Non-pigmented ciliary epithelial cell (primary cell): ENCODE results near the gene NEURL1B.
A peak's percentile ranks its signal among the peaks of the same experiment; 100 is the strongest.
"Not testable (repeated sequence)": the region's sequence is repeated elsewhere in the genome, so short reads cannot be mapped to it uniquely, and the experiment has no call there.

Source experiments
- DNase-seq: peaks from one replicate; pipeline ENCODE4 v3.0.0-alpha.2; 2010; ENCODE audit warnings: low read depth

NEURL1B gene

DNA sequence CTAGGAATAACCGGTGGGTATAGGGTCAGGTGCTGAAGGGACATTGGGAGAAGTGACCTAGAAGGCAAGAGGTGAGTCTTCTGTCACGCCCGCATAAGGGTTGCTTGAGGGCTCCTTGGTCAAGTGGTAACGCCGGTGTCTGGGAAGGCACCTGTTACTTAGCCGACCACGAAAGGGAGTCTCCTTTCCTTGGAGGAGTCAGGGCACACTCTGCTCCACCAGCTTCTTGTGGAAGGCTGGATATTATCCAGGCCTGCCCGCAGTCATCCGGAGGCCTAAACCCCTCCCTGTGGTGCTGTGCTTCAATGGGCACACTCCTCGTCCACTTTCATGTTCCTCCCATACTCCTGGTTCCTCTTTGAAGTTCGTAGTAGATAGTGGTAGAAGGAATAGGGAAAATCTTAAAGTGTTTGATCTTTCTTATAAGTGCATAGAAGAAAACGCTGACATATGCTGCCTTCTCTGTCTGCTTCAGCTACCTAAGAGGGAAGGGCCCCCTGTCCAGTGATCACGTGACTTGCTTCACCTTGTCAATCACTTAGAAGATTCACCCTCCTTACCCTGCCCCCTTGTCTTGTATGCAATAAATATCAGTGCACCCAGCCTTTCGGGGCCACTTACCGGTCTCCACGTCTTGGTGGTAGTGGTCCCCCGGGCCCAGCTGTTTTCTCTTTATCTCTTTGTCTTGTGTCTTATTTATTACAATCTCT, 16.6 kb downstream of the NEURL1B start:
- not testable (repeated sequence) for DNase-seq

- no peak for DNase-seq
Measured at GRCh38 chr5:172658391-172658790, 17.3 kb downstream of the NEURL1B start.

- no peak for DNase-seq
Measured at GRCh38 chr5:172658961-172659501, 18.0 kb downstream of the NEURL1B start.

GRCh38 chr5:172659570-172659908, 18.5 kb downstream of the NEURL1B start:
- no peak for DNase-seq

- peak; percentile 55 for DNase-seq
Measured at GRCh38 chr5:172659909-172660628, 19.0 kb downstream of the NEURL1B start.

DNA sequence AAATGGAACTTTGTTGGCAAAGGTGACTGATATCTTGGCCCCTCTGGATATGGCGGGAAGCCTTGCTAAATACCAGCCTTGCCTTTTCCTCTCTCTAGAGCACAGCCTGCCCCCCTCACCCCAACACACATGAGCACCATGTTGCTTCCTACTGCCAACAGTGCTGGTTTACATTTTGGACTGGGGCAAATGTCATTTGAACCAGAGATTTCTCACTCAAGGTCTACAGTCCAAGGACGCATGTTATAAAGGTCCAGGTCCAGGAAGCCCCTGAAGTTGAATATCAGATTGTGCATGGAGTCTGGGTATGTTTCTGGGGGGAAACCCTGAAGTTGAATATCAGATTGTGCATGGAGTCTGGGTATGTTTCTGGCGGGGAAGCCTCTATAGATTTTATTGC, 19.9 kb downstream of the NEURL1B start:
- DNase-seq, result no peak

DNA sequence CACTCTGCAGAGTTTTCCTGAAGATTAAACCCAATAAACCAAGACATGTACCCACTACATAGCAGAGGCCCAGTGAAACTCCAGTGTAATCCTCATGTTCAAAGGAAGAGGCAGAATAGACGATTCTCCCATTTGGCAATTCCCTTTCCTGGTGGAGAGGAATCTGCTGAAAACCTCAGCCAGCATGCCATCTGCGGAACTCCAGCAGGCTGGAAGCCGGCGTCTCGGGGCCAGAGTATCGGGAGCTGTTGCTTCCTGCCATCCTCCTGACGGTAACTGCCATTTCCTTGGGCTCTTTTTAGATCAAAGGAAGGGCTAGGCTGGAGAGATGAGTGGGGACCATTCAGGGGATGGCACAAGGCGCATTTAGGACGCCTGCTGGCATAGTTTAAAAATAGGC, 20.5 kb downstream of the NEURL1B start:
- no peak for DNase-seq

DNA sequence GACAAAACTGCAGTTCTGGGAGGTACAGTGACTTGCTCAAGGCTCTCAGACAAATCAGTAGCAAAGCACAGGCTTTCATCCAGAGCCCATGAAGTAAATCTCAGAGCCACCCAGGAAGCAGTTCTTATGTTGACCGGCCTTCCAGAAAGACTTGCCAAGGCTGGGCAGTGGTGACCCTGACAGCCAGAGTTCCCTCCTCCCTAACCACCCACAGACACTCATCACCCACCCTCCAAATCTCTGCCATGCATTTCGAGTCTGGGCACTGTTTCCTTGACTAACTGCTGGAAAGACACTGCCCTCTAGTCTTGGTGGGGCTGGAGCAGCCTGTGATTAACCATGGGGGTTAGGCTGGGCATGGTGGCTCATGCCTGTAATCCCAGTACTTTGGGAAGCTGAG, 21.5 kb downstream of the NEURL1B start:
- DNase-seq, result no peak

GRCh38 chr5:172664018-172664417, 23.0 kb downstream of the NEURL1B start:
- no peak for DNase-seq

DNA sequence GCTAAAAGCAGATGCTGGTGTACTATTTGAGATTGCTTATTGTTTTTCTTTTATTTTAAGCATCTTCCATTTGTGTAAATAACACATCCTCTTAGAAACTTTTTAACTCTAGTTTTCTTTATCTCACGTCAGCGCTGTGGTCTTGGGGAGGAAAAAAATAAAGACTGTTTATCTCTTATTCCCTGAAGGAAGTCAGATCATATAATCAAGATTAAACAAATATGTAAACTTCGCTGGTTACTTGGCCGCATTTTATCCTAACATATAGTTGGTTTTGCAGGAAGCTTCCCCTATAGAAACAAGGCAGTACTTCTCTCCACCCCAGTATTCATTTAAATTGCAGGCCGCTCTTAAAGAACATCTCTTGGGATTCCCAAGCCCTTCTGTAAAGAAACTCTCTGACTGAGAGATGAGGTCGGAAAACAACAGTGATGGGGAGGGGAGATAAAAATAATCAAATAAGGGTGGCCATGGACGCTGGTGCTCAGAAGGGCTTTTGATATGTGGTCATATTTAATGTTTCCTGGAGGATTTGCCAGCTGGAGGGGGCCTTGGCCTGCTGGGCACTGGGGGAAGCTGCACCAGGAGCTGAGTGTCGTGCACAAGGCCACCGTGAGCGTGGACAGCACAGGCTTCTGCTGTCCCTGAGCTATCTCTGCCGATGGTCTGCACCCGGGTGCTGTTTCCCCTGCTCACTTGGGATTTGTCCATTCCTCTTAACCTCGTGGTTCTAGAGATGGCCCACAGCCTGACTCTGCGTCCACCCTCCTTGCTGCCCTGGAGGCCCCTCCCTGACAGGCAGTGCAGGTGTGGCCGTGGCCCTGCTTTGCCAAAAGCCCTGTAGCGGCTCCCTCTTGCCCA, 23.8 kb downstream of the NEURL1B start:
- no peak for DNase-seq

GRCh38 chr5:172666251-172666650, 25.2 kb downstream of the NEURL1B start:
- DNase-seq, result no peak

DNA sequence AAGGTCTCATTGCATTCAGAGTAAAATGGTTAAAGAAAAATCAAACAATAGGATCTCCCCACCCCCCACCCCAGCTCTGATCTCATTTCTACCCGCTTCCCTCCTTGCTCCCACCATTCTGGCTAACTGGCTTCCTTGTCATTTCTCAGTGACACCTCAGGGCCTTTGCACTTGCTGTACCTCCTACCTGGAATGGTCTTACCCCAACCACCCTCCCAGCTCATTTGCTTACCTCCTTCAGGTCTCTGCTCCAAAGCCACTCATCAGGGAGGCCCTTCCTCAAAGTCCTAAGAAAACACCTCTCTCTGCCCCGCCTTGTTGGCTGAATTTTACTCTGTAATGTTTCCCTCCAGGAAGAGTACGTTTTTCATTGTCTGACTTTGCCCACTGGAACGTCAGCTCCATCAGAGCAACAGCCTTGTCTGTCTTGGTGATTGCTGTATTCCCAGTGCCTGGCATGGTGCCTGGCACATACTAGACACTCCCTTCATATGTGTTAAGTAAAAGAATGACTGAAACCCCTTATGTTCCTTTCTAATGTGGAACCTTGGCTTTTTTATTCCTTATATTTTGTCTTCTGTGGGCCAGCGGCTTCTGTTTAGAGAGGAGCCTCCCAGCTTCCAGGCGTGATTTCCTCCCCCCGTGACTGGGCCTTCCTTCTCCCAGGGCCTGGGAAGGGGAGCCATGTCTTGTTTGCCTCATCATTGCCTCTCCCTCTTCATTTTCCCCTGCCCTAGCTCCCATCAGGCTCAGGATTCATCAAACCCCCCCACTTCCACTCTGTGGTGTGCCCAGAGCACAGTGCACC, 26.9 kb downstream of the NEURL1B start:
- DNase-seq, result no peak

DNA sequence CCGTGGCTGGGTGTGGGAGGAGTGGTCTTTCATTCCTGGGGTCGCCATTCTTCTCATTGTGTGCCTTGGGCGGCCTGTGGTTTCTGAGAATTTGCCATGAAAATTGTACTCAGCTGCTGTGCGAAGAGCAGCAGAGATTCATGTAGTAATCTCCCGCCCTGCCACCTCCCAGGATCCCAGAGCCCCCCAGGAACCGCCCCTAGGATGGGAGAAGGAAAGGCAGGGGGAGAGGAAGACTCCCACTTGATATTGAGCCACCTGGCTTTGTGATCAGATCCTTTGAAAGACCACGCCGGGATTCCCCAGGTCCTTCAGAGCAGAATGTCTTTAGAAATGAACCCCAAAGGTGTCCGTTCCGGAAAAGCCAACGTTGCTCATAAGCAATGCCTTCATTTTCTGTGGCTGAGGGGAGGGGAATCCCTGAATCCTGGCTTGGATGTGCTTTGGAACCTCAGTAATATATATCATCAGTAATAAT, 27.6 kb downstream of the NEURL1B start:
- no peak for DNase-seq

DNA sequence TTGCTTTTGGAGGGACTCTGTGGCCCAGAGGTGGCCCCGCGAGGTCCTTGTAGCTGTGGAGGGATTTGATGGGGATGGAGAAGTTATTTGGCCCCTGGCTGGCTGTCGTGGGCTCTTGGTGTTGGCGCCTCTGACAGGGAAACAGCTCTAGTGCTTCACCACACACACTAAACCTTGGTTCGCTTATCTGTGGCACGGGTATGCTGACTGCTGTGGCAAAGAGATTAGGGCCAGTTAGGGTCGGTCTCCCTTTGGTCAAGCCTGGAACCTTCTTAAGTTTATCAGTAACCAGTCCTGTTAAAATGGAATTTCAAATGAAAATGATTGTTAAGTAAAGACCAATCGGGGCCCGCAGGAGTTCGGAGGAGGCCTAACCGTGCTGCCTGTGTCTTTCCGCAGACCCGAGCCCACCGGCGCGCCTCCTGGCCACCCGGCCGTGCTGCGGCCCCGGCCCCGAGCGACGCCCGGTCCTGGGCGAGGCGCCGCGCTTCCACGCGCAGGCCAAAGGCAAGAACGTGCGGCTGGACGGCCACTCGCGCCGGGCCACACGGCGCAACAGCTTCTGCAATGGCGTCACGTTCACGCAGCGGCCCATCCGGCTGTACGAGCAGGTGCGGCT, 28.4 kb downstream of the NEURL1B start:
- DNase-seq, result no peak

DNA sequence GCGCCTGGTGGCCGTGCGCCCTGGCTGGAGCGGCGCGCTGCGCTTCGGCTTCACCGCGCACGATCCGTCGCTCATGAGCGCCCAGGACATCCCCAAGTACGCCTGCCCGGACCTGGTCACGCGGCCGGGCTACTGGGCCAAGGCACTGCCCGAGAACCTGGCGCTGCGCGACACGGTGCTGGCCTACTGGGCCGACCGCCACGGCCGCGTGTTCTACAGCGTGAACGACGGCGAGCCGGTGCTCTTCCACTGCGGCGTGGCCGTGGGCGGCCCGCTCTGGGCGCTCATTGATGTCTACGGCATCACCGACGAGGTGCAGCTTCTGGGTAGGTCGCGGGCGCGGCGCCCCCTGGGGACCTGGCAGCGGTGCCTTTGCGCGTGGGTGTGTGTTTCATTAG, 28.9 kb downstream of the NEURL1B start:
- DNase-seq, result no peak

GRCh38 chr5:172670444-172670843, 29.4 kb downstream of the NEURL1B start:
- DNase-seq, result no peak

GRCh38 chr5:172671091-172671490, 30.0 kb downstream of the NEURL1B start:
- no peak for DNase-seq

DNA sequence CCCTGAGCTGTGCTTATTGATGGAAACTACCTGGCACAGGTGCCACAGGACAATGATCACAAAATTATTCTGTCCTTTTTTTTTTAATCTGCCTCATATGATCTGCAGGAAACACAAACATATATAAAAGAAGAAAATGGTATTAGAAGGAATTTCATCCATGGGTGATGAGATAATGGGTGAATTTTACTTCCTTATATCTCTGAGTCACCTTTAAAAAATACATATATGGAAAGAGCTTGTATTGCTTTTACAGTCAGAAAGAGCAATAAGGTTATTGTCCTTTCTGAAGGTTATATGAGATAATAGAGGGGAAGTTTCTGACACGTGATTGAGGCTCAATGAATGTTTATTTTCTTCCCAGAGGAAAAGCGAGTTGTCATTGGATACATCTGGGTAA, 31.6 kb downstream of the NEURL1B start:
- DNase-seq, result no peak

- no peak for DNase-seq
Measured at GRCh38 chr5:172674155-172674554, 33.1 kb downstream of the NEURL1B start.

- no peak for DNase-seq
Measured at GRCh38 chr5:172676914-172677475, 35.9 kb downstream of the NEURL1B start.

GRCh38 chr5:172678362-172678874, 37.4 kb downstream of the NEURL1B start:
- DNase-seq, result not testable (repeated sequence)
